ENCODE data around the gene FGGY.
"Not testable (repeated sequence)": the region's sequence is repeated elsewhere in the genome, so short reads cannot be mapped to it uniquely, and the experiment has no call there.

Gene FGGY

DNA sequence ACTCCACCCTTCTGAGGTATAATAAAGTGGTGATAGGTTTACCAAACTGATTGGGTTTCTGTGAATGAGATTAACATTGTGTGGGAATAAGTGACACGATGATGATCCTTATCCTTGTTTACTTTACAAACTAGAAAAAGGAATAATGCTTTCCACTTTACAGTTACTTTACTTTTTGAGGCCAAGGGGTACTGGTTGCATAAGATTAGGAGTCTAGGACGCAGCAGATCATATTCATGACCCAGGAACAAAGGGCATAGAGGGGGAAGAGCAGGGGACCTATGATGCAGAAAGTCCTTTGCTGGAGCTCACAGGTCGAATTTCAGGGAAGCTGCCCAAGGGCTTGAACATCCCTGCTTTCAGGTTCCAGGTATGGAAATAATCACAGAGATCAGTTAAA, 20.4 kb downstream of the FGGY start:
- no peak for DNase-seq

DNA sequence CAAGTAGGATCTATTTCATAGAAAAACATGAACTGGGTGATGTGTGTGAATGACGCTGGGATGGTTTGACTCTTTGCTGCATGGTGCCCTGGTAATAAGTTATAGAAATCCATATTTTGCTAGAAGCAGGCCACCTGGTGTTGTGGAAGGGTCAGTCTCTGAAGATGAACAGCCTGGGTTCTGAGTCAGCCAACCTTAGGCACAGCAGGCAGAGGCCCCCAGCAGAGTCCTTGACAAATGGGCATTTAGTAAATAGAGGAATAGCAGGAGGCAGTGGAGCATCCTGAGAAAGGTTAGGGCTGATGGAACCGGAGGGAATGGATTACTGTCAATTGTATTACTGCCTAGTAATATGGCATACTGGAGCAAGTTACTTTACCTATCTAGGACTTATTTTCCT, 20.9 kb downstream of the FGGY start:
- DNase-seq: no peak

DNA sequence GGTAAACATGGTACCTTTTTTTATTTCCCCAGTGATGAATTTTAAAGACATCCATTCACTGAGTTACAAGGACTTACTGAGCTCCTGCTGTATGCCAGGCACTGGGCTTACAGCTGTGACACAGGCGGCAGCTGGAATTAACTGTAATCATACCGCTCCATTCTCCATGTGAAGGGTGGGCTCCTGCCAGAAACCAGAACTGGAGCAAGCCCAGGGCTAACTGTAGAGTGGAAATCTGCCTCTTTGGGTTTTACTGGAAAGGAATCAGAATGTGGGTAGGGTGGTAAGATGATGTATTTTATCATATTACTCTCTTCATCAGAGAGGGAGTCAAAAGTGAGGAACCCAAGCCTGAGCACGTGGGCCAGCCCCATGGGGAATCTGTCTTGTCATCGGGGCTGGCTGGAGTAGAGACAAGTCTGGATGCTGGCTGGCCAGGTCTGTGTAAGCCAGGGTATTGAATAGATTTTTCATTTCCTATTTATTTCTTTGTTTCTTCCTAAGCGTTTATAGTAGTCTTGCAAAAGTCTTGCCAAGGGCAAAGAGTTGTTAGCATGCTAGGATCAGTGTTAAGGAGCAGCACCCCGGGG, 21.5 kb downstream of the FGGY start:
- DNase-seq: no peak

DNA sequence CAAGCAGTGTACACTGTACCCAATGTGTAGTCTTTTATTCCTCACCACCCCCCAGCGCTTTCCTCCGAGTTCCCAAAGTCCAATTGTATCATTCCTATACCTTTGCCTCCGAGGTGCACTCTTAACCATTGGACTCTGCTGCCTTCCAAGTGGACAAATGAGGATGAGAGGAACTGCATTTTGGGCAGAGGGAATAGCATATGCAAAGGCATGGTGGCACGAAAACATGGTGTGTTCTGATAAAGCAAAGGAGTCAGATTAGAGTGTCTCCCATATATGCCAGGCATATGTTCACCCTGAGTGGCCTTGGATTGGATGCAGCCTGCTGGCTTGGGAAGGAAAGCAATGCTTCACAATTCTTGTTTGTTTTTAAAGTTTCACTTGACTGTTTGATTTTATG, 25.5 kb downstream of the FGGY start:
- DNase-seq: no peak

DNA sequence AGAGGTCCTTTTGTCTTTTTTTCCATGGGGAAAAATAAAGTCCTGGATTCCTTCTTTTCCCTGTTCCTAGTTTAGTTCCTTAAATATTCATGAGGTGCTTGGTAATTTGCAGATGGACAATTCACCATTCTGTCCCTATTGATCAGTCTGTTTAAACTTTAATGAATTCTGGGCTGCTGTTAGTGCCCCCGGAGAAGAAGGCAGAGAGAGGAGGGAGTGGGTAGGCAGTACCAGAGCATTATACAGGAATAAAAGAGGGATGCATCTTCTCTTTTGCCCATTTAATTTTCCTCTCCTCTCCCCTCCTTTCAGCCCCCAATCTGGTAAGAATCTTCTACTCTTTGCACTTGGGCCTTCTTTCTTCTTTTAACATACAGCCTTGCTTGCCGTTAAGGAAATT, 25.9 kb downstream of the FGGY start:
- DNase-seq: no peak

DNA sequence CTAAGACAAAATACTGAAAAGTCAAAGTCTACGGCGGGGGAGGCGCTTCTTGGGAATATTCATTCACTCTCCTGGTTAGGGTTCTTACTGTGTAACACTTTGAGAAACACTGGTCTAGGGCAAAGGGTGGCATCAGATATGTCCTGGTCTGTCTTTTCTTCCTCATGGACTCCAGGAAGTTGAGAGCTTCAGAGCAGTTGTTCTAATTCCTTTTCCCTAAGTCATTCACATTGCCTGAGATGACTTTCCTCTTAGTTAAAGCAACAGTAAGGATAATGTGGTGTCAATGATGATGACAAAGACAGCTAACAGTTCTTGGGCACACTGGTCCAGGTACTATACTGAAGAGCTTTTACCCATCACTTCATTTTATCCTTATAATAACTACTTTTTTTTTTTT, 27.0 kb downstream of the FGGY start:
- DNase-seq: no peak

DNA sequence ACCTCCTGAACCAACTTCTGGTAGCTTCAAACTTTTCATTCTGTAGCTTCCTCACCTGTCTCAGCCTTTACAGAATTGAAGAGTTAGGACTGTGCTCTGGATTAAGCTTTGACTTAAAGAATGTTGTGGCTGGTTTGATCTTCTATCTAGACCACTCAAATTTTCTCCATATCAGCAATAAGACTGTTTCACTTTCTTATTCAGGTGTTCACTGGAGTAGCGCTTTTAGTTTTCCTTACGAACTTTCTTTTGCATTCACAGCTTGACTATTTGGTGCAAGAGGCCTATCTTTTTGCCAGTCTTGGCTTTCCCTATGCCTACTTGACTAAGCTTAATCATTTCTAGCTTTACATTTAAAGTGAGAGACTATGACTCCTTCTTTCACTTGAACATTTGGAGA, 31.5 kb downstream of the FGGY start:
- DNase-seq: no peak

DNA sequence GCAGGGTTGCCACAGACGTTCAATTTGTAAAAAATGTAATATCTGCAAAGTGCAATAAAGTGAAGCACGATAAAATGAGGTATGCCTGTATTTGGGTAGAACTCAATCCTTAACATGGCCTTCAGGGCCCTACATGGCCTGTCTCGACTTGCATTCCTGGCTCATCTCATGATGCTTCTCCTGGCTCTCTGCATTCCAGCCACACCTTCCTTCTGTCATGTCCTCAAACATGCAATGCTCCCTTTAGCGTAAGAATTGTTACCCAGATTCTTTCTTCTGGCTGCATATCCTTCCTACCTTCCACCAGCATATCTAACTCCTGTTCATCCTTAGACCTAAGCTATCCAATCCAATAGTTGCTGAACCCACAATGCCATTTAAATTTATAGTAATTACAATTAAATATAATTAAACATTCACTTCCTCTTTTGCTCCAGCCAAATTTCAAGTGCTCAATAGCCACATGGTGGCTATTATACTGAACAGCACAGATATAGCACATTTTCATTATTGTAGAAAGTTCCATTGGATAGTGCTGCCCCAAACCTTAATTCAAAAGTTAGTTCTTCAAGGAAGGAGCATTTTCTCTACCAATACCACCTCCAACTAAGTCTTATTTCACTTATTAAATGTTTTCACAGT, 32.6 kb downstream of the FGGY start:
- DNase-seq: no peak

DNA sequence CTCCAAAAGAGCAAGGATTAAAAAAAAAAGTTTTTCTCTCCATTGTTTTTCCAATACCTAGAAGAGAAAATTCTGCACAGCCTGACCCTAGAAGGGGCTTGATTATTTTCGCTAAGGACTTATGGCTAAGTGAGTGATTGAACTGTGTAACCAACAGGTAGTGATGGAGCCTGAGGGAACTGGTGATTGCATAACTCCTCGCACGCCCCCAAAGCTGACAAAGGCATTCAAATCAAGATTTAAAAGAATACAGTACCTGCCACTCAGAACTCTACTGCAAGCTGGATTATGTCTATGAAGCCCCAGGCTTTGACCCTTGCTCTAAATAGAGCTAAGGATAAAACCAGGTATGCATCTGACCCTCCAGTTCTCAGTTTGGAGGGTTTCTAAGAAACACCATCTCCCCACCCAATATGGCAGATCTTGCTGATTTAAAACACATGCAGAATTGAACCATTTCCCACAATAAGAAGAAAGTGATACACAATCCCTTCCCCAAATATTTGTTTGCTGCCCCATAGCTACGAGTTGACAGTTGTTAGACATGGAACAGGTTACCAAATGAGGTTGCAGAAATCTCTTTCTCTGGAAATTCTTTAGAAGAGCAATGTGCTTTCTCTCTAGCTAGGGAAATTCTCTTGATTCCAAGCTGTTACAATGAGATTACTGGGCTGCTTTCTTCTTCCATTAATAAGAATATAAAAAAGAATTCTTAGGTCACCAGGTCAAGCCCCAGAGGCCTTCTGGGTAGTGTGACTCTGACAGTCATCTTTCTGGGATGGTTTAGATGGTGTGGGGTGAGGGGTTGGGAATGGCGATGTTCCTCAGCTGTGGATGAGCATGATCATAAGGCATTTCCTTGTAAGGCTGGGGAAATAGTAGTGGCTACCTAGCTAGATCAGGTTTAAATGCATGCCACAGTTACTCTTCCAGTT, 35.1 kb downstream of the FGGY start:
- DNase-seq: no peak

DNA sequence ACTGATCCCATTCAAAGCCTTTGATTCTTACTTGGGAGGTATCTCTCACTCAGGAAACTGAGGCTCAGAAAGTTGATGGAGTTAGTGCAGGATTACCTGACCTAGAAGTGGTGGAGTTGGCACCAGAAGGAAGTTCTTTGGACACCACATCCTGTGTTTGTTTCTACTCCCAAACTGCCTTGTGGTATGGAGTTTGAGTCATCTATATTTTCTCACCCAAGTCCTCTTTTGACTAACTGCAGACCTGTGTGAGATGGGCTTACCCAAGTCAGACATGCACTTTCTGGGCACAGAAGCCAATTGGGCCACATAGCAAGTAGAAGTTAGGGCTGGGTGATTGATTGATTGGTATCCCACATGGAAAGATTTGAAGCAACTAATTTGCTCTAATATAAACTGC, 36.1 kb downstream of the FGGY start:
- no peak for DNase-seq

DNA sequence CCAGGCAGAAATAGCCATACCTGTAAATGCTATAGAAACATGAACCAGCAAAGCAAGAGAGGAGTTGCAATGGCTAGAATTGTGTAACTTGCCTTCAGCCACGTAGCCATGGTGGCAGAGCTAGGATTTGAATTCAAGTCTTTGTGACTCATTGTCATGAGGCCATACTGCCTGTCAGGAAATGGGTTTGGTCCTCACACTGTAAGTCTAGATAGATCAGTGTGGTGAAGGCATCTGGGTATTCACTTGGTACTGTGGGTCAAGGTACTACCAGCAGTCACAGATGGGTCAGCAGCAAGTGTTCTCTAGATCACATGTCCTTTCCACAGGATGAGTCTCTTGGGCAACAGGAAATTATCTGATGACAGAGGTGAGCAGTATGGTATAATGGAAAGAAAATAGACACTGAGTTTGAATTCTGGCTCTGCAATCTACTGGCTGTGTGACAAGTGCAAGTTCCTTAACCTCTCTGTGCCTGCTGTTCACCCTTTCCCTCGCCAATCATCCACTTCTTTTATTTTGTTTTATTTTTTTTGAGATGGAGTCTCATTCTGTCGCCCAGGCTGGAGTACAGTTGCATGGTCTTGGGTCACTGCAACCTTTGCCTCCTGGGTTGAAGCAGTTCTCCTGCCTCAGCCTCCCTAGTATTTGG, 36.9 kb downstream of the FGGY start:
- DNase-seq: no peak

DNA sequence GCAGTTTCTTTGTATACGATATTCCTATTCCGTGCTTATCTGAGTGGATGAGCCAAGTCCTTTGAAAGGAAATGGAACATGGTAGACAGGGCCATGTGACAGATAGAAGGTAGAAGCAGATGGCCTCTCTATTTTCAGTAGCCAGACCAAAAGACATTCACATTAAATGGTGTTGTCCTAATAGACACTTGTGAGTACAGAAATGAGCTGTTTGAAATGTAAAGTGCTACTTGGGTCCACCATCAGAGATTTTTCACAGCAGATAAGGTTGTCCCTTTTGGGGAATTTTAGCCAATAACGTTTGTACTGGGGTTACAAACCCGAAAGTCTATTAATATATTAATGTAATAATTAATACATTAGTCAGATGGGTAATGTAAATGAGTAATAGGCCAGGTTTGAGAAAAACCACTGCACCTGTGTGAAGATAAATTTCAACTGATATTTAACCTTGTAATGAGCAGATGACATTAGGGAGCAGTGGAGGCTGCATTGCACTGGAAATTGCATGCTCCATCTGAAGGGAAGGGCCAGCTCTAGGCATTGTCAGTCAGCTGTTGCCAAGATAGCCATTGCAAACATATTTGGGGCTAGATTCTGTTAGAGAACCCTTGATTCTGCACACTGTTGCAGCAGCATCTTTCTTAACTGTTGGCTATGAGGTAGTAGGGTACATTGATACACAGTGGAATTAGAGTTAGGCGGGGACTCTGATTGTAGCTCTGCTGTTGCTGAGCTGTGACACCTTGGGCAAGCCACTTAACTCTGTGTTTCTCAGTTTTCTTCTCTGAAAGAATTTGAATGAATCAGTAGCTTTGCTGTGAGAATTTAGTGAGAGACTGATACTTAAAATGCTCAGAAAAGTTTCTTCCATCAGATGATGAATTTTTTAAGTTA, 43.8 kb downstream of the FGGY start:
- no peak for DNase-seq

DNA sequence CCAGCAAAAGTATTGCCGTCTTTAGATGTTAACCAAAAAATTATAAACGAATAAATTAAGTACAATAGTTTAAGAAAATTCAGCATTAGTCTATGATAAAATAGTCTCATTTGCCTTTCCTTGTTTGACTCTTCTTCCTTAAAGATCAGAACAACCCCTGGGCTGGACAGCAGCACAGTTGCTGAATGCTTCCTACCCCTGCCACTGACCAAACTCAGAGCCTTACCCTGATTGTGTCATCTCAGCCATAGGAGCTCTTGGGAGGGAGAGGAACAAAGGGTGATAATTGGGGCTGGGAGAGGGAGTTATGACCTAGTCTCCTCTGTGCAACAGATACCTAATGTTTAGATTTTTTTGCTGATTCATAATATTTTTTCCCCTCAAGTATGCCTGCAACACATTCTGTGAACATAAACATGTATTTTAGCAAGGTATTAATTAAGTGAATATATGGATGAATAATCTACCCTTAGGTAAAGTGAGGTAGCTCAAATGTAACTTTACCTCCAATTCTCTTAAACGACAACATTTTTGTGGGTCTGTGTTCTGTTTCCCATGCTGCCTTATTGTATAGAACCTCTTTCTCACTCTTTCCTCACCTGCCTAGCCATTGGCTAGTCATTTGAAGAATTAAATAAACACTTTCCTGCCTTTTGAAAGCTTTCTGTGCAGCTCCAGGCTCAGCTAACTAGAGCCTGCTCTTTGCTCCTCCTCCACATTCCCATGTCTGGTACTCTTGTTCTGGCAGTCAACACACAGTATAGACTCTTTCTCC, 46.1 kb downstream of the FGGY start:
- DNase-seq: no peak

DNA sequence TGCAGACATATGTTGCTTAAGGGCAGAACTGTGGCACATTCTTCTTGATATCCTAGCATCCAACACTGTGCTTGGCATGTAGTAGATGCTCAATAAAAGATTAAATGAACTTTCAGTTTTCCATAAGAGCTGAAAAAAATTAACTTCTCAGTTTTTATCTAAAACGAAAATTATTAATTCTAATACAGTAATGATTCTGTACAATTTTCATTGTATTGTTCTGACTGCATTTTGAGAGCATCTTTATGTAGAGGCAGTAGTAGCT, 46.6 kb downstream of the FGGY start:
- DNase-seq: no peak

DNA sequence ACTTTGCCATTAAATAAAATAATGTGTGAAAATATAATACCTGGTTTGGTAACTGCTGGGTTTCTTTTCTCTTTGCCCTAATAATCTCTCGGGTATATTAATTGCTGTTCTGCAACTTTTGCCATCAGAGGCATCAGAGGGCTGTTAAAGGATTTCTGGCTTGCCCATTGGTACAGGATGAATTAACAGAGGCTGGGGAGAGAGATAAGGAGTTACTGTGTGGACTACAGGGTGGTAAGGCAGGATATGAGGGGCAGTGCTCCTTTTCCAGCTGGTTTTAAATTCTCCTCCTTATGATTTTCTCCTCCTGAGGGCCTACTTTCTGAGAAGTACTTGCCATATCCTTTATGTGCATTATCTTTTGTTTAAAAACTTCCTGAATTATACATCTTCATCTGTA, 48.3 kb downstream of the FGGY start:
- no peak for DNase-seq

DNA sequence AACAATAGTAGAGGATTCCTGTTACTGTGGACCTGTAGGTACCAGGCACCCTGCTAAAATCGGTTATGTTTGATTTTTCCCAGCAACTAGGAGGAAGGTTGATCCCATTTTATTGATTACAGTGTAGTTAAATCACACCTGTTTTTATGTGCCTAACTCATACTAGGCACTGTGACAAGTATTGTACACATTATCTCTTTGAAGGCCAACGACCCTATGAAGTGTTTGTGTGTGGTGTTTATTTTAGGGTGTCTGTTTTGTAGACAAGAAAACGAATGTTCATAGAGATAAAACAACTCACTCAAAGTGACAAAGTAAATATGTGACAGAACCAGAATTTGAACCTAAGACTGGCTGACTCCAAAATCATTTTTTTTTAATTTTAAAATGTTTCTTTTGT, 49.5 kb downstream of the FGGY start:
- DNase-seq: no peak

DNA sequence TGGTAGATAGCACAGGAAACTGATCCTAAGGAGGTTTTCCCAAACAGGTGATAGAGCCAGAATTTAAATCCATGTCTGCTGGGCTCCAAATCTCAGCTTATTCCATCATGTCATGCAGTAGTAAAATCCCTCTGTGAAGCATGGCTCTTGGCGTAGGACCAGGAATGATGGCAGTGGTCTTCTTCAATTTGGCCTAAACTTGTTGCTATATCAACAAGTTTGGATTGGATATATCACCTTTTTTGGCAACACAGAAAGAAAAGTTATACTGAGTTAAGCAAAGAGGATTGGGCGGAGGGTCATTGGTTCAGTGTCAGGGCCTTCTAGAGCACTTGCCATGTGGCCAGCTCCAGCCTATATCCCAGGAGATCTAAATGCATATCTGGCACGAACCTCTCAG, 52.2 kb downstream of the FGGY start:
- DNase-seq: no peak

DNA sequence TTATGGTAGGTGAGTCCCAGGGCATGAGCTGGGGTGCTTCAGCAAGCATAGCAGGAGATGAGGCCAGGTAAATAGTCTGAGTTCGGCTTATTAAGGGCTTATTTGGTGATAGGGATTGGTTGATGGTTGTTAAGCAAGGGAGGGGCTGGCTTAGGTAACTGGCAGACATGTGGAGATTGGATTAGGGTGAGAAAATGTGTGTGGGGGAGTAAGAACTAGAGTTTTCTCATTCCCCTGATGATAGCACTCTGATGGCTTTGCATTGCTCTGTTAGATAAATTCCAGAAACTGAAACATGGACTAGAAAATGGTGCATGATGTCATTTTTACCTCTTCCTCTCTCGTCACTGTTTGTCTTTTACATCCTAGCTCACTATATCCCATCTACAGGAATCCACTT, 53.6 kb downstream of the FGGY start:
- no peak for DNase-seq

DNA sequence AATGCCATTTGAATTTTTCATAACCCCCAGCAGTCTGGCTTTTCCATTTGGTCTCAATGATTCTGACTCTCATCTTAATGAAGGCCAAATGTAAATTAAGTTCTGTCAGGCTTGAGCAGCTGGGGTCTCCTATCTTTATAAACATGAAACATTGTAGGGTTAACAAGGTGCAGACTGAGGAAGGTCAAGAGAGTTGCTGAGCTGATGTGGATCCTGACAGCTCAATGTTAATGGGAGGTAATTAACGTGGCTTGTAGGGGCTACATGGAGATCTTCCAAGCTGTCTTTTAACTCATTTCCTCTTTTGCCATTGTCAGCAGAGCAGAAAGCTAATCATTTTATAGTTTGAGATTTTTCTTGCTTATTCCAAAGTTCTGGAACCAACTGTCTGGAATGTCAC, 55.2 kb downstream of the FGGY start:
- DNase-seq: no peak

DNA sequence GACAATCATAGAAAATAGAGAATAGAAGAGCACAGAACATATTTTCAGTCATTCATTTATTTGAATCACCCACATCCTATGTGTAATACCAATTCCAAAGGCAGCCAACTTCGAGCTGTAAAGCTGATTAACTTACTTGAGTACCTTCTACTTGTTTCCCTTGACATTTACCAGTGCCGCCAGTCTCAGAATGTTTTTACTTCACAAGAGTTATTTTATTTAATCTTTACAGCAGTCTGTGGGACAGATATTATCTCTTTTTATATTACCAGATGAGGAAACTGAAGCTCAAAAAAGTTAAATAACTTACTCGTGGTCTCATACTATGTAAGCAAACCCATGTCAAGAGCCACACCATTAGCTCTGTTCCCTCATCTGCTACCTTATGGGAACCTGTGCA, 56.6 kb downstream of the FGGY start:
- no peak for DNase-seq

DNA sequence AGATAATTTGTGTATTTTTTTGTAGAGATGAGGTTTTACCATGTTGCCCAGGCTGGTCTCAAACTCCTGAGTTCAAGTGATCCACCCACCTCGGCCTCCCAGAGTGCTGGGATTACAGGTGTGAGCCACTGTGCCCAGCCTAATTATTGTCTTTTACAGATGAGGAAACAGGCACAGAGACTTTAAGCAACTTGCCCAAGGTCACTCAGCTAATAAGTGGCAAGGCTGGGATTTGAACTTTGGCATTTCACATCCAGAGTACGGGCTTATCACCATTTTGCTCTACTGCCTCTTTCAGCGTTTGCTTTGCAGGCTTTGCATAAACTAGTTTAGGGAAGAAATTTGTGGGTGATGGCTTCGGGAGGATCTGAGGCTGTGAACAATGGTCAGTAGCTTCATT, 57.3 kb downstream of the FGGY start:
- not testable (repeated sequence) for DNase-seq

DNA sequence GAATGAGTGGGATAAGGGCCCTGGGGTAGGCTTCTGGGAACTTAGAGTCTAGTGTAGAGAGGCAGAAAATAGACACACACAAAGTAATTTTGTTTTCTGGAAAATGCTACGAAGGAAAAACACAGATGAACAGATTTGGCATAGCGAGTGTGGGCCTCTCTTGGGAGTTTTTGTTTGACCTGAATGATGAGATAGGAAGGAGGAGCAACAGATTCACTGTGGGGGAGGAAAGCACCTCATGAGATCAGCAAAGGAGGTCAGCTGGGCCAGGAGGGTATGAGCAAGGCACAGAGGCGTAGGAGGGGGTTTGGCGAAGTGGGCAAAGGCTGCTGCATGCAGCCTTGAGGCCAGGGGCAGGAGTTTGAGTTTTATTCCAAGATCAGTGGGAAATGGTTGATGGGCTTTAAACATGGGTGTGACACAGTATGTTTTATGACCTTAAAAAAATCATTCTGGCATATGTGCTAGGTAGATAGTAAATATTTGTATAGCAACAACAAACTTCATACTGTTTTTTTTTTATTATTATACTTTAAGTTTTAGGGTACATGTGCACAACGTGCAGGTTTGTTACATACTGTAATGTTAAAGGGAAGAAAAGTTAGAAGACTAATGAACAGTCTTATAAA, 57.9 kb downstream of the FGGY start:
- DNase-seq: no peak
